GM20431 (cell line): Measurements from ENCODE around the gene PHF5A.

ENCODE experiments used
- in situ Hi-C: fragments of 300-500 bp; cut with MseI, MboI; formaldehyde crosslinking; loops from one replicate; pipeline ENCODE4 v1.15.0; 2020; ENCODE audit warnings: low sequenced_read_pairs; ENCODE audit not compliant: unreplicated experiment

PHF5A gene

DNA sequence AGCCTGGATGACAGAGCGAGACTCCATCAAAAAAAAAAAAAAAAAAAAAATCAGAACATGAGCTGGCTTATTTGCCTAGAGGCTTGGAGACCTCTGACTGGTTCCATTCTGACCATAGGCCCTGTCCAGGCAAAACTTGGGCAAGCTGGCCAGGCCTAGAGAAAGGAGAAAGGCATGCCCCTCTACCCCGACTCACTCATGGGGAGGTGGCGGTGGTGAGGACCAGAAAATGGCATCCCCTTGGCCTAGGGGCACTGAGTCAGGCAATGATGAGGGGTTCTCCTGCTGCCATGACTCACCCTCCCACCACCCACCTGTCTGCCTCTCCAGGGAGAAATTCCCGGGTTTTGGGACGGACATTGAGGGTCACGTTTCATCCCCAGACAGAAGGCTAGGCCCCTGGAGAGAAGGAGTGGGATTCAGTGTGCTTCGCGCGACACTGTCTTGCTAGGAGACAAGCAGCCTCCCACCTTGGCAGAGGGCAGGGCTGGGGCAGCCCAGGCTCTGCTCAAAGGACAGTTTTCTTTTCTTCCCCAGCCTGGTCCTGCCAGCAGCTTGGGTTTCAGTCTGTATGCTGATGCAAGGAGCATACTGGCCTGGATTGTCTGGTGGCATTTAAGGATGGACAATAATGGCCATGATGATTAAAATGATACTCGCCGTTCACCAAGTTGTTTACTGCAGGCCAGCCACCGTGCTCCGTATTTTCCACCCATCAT lies 39.1 kb downstream of the PHF5A start:
- in situ Hi-C loops, result no loop called here

DNA sequence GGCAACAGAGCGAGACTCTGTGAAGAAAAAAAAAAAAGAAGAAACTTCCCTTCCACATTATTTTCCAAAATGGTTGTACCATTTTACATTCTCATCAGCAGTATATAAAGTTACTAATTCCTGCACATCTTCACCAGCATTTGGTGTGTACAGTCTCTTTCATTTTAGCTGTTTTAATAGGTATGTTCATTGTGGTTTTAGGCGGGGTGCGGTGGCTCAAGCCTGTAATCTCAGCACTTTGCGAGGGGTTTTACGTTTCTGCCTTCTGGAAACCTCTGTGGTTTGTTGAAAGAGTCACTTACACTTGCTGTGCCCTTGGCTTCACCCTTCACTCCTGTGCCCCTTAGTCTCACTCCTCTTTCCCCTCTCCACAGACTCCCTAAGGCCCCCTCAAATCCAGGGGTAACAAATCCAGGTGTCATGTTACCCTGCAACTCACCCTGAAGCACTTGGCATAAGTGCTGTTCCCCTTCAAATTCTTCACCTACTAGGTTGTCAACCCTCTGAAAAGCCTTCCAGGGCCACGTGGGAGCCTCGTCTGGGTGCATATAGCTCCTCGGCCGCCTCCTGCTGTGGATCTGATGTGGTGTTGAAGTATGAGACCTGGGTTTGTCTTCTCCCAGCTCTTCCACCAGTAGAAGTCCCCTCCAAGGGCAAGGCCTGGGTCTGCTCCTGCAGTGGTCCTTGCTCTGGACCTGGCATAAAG lies 42.7 kb downstream of the PHF5A start:
- in situ Hi-C loops, result no loop called here

DNA sequence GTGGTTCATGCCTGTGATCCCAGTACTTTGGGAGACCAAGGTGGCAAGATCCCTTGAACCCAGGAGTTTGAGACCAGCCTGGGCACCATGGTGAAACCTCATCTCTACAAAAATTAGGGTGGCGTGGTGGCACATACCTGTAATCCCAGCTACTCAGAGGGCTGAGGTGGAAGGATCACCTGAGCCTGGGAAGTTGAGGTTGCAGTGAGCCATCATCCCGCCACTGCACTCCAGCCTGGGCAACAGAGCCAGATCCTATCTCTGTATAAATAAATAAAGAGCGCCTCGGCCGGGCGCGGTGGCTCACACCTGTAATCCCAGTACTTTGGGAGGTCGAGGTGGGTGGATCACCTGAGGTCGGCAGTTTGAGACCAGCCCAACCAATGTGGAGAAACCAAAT lies 49.8 kb downstream of the PHF5A start:
- in situ Hi-C loops, result no loop called here

DNA sequence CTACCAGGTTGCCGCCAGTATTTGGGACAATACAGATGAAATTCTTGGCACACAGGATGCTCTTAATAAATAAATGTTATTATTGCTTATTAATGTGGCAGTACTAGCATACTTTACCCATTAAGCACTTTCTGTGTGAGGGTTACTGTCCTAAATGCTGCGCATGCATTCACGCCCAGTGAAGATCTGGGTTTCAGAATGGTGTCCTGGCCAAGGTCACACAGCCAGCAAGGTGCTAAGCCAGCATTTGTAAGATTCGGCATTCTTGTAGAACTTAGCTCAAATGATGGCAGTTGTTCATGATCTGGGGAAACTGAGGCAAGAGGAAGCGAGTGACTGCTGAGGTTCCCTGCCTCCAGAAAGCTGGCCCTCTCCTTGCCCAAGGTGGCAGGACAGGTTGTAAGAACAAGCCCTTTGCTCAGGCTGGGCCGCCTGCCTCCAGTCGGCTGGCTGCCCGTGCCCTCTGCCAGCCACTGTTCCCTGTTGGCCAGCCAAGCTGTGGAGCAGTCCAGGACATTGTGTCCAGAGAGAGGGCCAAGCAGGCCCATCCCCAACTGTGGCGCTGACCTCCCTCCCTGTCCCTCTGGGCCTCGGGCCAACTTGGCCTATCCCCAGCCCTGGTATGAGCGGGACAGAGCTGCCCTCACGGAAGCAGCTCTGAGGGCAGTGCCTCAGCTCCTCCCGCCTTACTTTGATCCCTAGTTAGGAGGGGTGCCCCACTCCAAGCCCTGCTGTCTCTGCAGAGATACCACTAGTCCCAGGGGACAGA lies 50.7 kb downstream of the PHF5A start:
- in situ Hi-C loops, result no loop called here

DNA sequence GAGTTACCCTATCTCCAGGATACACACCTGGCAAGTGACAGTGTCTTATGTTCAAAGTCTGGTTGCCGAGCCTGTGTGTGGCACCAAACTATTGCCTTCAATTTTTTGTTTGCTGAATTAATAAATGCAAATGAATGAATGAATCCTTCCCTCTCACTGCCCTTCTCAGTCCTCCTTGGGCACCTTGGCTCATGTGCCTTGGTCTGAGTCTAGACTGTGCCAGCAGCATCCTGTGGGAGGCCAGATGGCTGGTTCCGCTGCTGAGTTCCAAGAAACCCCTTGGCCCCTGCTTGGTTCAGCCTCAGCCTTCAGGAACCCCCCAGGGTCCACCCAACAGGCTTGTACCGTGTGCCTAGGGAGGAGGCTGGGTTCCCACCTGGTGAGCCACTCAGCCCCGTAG lies 52.9 kb downstream of the PHF5A start:
- in situ Hi-C loops, result no loop called here

DNA sequence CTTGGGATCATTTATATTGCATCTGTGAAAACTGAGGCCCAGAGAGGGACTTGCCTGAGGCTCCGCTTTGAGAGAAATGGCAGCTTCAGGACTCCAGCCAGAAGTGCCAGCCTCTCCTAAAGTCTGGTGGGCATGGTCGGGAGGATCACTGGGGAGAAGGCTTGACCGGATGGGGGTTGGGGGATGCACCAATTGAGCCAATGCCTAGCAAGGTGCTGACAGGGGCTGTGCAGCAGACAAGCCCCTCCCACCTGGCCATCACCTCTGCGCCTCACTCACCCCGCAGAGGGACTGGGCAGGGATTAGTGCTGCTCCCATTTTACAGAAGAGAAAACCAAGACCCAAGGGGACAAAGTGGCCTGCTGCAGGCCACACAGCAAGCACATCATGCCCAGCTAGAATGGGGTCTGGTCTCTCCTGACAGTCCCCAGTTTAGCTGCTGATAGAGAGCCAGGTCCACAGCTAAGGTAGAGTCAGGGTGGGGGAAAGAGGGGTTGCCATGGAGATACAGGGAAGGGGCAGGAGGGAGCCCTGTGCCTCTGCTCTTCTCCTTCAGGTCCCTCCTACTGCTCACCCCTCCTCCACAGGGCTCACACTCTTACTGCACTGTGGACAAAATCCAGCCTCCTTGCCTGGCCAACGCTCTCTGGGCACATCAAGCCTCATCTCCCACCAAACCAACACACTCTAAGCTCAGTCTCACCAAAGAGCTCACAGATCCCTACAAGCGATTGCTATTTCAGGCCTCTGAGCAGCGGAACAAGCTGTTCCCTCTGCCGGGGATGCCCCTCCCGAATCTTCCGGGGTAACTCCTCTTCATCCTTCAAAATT lies 57.3 kb downstream of the PHF5A start:
- in situ Hi-C loops, result no loop called here

DNA sequence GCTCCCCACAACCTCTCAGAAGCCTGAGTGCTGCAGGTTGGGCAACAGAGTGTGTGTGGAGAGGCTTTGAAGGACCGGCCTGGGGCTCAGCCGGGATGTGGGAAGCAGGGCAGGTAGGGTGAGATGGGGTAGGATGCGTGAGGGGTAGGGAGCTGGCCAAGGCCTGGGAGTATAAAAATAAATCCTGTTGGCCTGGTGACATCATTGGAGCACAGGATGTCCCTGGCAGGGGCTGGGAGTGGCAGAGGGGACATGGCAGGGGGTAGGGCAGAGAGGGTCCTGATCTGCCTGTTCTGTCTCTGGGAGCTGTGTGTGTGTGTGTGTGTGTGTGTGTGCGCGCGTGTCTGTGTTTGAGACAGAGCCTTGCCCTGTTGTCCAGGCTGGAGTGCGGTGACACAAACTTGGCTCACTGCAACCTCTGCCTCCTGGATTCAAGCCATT lies 58.2 kb downstream of the PHF5A start:
- in situ Hi-C loops, result no loop called here
